ENCODE results near the gene HAUS2. TPM values are rescaled to one million over a fixed set of nuclear protein-coding genes. Genes with fewer than 3 reads are reported as not detected.

The HAUS2 gene
- 10 to 100 TPM; 43.4 to 61.7 TPM for total RNA-seq

- Mint-ChIP-seq H3K9me3 (no peaks in the 10 kb centered on the region), H3K36me3 (ENCODE audit: low read depth) (peaks cover 73% of the 10 kb centered on the region), H3K27me3 (no peaks in the 10 kb centered on the region), H3K4me1 (peaks cover 33% of the 10 kb centered on the region), H3K27ac (peak within 1 kb of the TSS; percentile 99), H3K4me3 (peak within 1 kb of the TSS; percentile 99)
- peak; percentile 95 for ATAC-seq (replicated peaks)
Observed at GRCh38 chr15:42548249-42549031, at the start of gene HAUS2, which contains the start of gene LRRC57. HAUS2 (plus strand) TSS chr15:42548838; CDS start chr15:42548873, 35 bp downstream. LRRC57 (minus strand) TSS chr15:42548793; CDS start chr15:42548434, 359 bp downstream.

GRCh38 chr15:42499858-42500609, 48.6 kb upstream of the HAUS2 start:
- H3K27me3 Mint-ChIP-seq = no peaks in the 10 kb centered on the region
- H3K27ac Mint-ChIP-seq = peak overlapping the region; percentile 56
- H3K36me3 Mint-ChIP-seq (ENCODE audit: low read depth) = peaks cover 7% of the 10 kb centered on the region
- peaks cover 24% of the 10 kb centered on the region for H3K4me1 Mint-ChIP-seq
- no peak overlapping the region for H3K4me3 Mint-ChIP-seq
- H3K9me3 Mint-ChIP-seq = no peaks in the 10 kb centered on the region
- ATAC-seq (replicated peaks) = no peak

GRCh38 chr15:42502477-42502876, 46.2 kb upstream of the HAUS2 start:
- H3K4me1 Mint-ChIP-seq = peaks cover 6% of the 10 kb centered on the region
- no peak overlapping the region for H3K4me3 Mint-ChIP-seq
- H3K27me3 Mint-ChIP-seq = no peaks in the 10 kb centered on the region
- ATAC-seq (replicated peaks) = no peak
- H3K36me3 Mint-ChIP-seq (ENCODE audit: low read depth) = peaks cover 11% of the 10 kb centered on the region
- no peaks in the 10 kb centered on the region for H3K9me3 Mint-ChIP-seq
- no peak overlapping the region for H3K27ac Mint-ChIP-seq

- Mint-ChIP-seq H3K4me3 (no peak overlapping the region), H3K27me3 (no peaks in the 10 kb centered on the region), H3K9me3 (no peaks in the 10 kb centered on the region), H3K36me3 (ENCODE audit: low read depth) (peaks cover 24% of the 10 kb centered on the region), H3K27ac (no peak overlapping the region), H3K4me1 (no peaks in the 10 kb centered on the region)
- ATAC-seq (replicated peaks) = no peak
Observed at GRCh38 chr15:42503825-42504224, 44.8 kb upstream of the HAUS2 start.

GRCh38 chr15:42504631-42505030, 44.0 kb upstream of the HAUS2 start:
- no peaks in the 10 kb centered on the region for H3K4me1 Mint-ChIP-seq
- H3K4me3 Mint-ChIP-seq = no peak overlapping the region
- no peak for ATAC-seq (replicated peaks)
- peaks cover 24% of the 10 kb centered on the region for H3K36me3 Mint-ChIP-seq (ENCODE audit: low read depth)
- no peaks in the 10 kb centered on the region for H3K9me3 Mint-ChIP-seq
- H3K27ac Mint-ChIP-seq = no peak overlapping the region
- H3K27me3 Mint-ChIP-seq = no peaks in the 10 kb centered on the region

- no peak for ATAC-seq (replicated peaks)
- no peaks in the 10 kb centered on the region for H3K4me1 Mint-ChIP-seq
- no peak overlapping the region for H3K4me3 Mint-ChIP-seq
- H3K9me3 Mint-ChIP-seq = no peaks in the 10 kb centered on the region
- H3K27ac Mint-ChIP-seq = no peak overlapping the region
- H3K36me3 Mint-ChIP-seq (ENCODE audit: low read depth) = peaks cover 44% of the 10 kb centered on the region
- no peaks in the 10 kb centered on the region for H3K27me3 Mint-ChIP-seq
Observed at GRCh38 chr15:42507514-42507913, 41.1 kb upstream of the HAUS2 start.

GRCh38 chr15:42508263-42508690, 40.4 kb upstream of the HAUS2 start:
- no peak overlapping the region for H3K4me3 Mint-ChIP-seq
- H3K4me1 Mint-ChIP-seq = no peaks in the 10 kb centered on the region
- peaks cover 52% of the 10 kb centered on the region for H3K36me3 Mint-ChIP-seq (ENCODE audit: low read depth)
- no peaks in the 10 kb centered on the region for H3K9me3 Mint-ChIP-seq
- ATAC-seq (replicated peaks) = no peak
- H3K27me3 Mint-ChIP-seq = no peaks in the 10 kb centered on the region
- no peak overlapping the region for H3K27ac Mint-ChIP-seq

- no peak overlapping the region for H3K4me3 Mint-ChIP-seq
- no peaks in the 10 kb centered on the region for H3K27me3 Mint-ChIP-seq
- no peak for ATAC-seq (replicated peaks)
- no peaks in the 10 kb centered on the region for H3K4me1 Mint-ChIP-seq
- H3K9me3 Mint-ChIP-seq = no peaks in the 10 kb centered on the region
- no peak overlapping the region for H3K27ac Mint-ChIP-seq
- peaks cover 70% of the 10 kb centered on the region for H3K36me3 Mint-ChIP-seq (ENCODE audit: low read depth)
Observed at GRCh38 chr15:42510258-42511006, 38.2 kb upstream of the HAUS2 start.

GRCh38 chr15:42511007-42511391, 37.6 kb upstream of the HAUS2 start:
- peak overlapping the region; percentile 20 for H3K27ac Mint-ChIP-seq
- H3K4me1 Mint-ChIP-seq = no peaks in the 10 kb centered on the region
- H3K4me3 Mint-ChIP-seq = no peak overlapping the region
- ATAC-seq (replicated peaks) = no peak
- H3K36me3 Mint-ChIP-seq (ENCODE audit: low read depth) = peaks cover 74% of the 10 kb centered on the region
- H3K9me3 Mint-ChIP-seq = no peaks in the 10 kb centered on the region
- H3K27me3 Mint-ChIP-seq = no peaks in the 10 kb centered on the region

- H3K9me3 Mint-ChIP-seq = no peaks in the 10 kb centered on the region
- no peaks in the 10 kb centered on the region for H3K4me1 Mint-ChIP-seq
- H3K27ac Mint-ChIP-seq = no peak overlapping the region
- H3K4me3 Mint-ChIP-seq = no peak overlapping the region
- no peak for ATAC-seq (replicated peaks)
- H3K27me3 Mint-ChIP-seq = no peaks in the 10 kb centered on the region
- peaks cover 86% of the 10 kb centered on the region for H3K36me3 Mint-ChIP-seq (ENCODE audit: low read depth)
Observed at GRCh38 chr15:42523331-42523730, 25.3 kb upstream of the HAUS2 start.

- Mint-ChIP-seq H3K4me1 (no peaks in the 10 kb centered on the region), H3K27me3 (no peaks in the 10 kb centered on the region)
- no peak for ATAC-seq (replicated peaks)
Observed at GRCh38 chr15:42528970-42529369, 19.7 kb upstream of the HAUS2 start.

GRCh38 chr15:42533246-42533645, 15.4 kb upstream of the HAUS2 start:
- peaks cover 77% of the 10 kb centered on the region for H3K36me3 Mint-ChIP-seq (ENCODE audit: low read depth)
- H3K4me3 Mint-ChIP-seq = no peak overlapping the region
- H3K9me3 Mint-ChIP-seq = no peaks in the 10 kb centered on the region
- H3K4me1 Mint-ChIP-seq = no peaks in the 10 kb centered on the region
- no peak for ATAC-seq (replicated peaks)
- H3K27ac Mint-ChIP-seq = no peak overlapping the region
- H3K27me3 Mint-ChIP-seq = no peaks in the 10 kb centered on the region

More at GRCh38 chr15:42528970-42529369, 19.7 kb upstream of the HAUS2 start:
- Mint-ChIP-seq H3K9me3 (no peaks in the 10 kb centered on the region), H3K4me3 (no peak overlapping the region), H3K36me3 (ENCODE audit: low read depth) (peaks cover 77% of the 10 kb centered on the region), H3K27ac (no peak overlapping the region)

- Mint-ChIP-seq H3K4me3 (peak overlapping the region; percentile 99), H3K9me3 (no peaks in the 10 kb centered on the region), H3K4me1 (peaks cover 29% of the 10 kb centered on the region), H3K36me3 (ENCODE audit: low read depth) (peaks cover 82% of the 10 kb centered on the region), H3K27me3 (no peaks in the 10 kb centered on the region), H3K27ac (peak overlapping the region; percentile 99)
- ATAC-seq (replicated peaks) = no peak
Observed at GRCh38 chr15:42544853-42545629, 3.6 kb upstream of the HAUS2 start.

- Mint-ChIP-seq H3K27me3 (no peaks in the 10 kb centered on the region), H3K27ac (peak overlapping the region; percentile 99), H3K36me3 (ENCODE audit: low read depth) (peaks cover 73% of the 10 kb centered on the region), H3K4me1 (peaks cover 30% of the 10 kb centered on the region), H3K4me3 (peak overlapping the region; percentile 99), H3K9me3 (no peaks in the 10 kb centered on the region)
- no peak for ATAC-seq (replicated peaks)
Observed at GRCh38 chr15:42547918-42548248, 755 bp upstream of the HAUS2 start.

Data from activated T-helper 17 cell treated with anti-CD3 and anti-CD28 coated beads, Interleukin-2, amount 50 U/mL, for 72 hours (primary cell).